Measurements from ENCODE around the gene ARFGAP2.

ARFGAP2 gene

GRCh38 chr11:47148270-47148669 is 28.4 kb downstream of the ARFGAP2 start:
- H3K27me3 ChIP-seq (ENCODE audit: control insufficient read depth, insufficient read depth, low read length) = no peaks in the 10 kb centered on the region
- H3K4me2 ChIP-seq (ENCODE audit: low read length) = no peak overlapping the region
- no peaks in the 10 kb centered on the region for H3K4me1 ChIP-seq
- H3K79me2 ChIP-seq = no peaks in the 10 kb centered on the region
- H3K27ac ChIP-seq = no peak overlapping the region
- TF ChIP-seq, protein P1, sequence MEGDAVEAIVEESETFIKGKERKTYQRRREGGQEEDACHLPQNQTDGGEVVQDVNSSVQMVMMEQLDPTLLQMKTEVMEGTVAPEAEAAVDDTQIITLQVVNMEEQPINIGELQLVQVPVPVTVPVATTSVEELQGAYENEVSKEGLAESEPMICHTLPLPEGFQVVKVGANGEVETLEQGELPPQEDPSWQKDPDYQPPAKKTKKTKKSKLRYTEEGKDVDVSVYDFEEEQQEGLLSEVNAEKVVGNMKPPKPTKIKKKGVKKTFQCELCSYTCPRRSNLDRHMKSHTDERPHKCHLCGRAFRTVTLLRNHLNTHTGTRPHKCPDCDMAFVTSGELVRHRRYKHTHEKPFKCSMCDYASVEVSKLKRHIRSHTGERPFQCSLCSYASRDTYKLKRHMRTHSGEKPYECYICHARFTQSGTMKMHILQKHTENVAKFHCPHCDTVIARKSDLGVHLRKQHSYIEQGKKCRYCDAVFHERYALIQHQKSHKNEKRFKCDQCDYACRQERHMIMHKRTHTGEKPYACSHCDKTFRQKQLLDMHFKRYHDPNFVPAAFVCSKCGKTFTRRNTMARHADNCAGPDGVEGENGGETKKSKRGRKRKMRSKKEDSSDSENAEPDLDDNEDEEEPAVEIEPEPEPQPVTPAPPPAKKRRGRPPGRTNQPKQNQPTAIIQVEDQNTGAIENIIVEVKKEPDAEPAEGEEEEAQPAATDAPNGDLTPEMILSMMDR (IDR thresholded peaks at IDR 0.05) = no peak
- no peak overlapping the region for H2AFZ ChIP-seq
- no peaks in the 10 kb centered on the region for H3K9me3 ChIP-seq (ENCODE audit: control insufficient read depth, low read length)
- H3K36me3 ChIP-seq (ENCODE audit: control insufficient read depth, insufficient read depth, low read length) = no peaks in the 10 kb centered on the region
- H3K4me3 ChIP-seq (ENCODE audit: low read depth, low read length) = no peak overlapping the region
- no peak overlapping the region for H3K9ac ChIP-seq

GRCh38 chr11:47147681-47148080 is 29.0 kb downstream of the ARFGAP2 start:
- Histone ChIP-seq H3K27ac (no peak overlapping the region), H3K4me2 (ENCODE audit: low read length) (no peak overlapping the region), H3K36me3 (ENCODE audit: control insufficient read depth, insufficient read depth, low read length) (no peaks in the 10 kb centered on the region), H2AFZ (no peak overlapping the region), H3K79me2 (no peaks in the 10 kb centered on the region), H3K4me1 (no peaks in the 10 kb centered on the region), H3K9me3 (ENCODE audit: control insufficient read depth, low read length) (no peaks in the 10 kb centered on the region), H3K4me3 (ENCODE audit: low read depth, low read length) (no peak overlapping the region), H3K9ac (no peak overlapping the region), H3K27me3 (ENCODE audit: control insufficient read depth, insufficient read depth, low read length) (no peaks in the 10 kb centered on the region)
- TF ChIP-seq, protein P1 (IDR thresholded peaks at IDR 0.05) = no peak

- no peak overlapping the region for H3K27ac ChIP-seq
- H3K4me1 ChIP-seq = no peaks in the 10 kb centered on the region
- no peak overlapping the region for H3K4me3 ChIP-seq (ENCODE audit: low read depth, low read length)
- H2AFZ ChIP-seq = no peak overlapping the region
- no peaks in the 10 kb centered on the region for H3K9me3 ChIP-seq (ENCODE audit: control insufficient read depth, low read length)
- no peaks in the 10 kb centered on the region for H3K27me3 ChIP-seq (ENCODE audit: control insufficient read depth, insufficient read depth, low read length)
- TF ChIP-seq, protein P1 (IDR thresholded peaks at IDR 0.05) = no peak
- H3K4me2 ChIP-seq (ENCODE audit: low read length) = no peak overlapping the region
- H3K36me3 ChIP-seq (ENCODE audit: control insufficient read depth, insufficient read depth, low read length) = no peaks in the 10 kb centered on the region
- no peak overlapping the region for H3K9ac ChIP-seq
- H3K79me2 ChIP-seq = no peaks in the 10 kb centered on the region
Measured at GRCh38 chr11:47147250-47147649, 29.4 kb downstream of the ARFGAP2 start.

DNA sequence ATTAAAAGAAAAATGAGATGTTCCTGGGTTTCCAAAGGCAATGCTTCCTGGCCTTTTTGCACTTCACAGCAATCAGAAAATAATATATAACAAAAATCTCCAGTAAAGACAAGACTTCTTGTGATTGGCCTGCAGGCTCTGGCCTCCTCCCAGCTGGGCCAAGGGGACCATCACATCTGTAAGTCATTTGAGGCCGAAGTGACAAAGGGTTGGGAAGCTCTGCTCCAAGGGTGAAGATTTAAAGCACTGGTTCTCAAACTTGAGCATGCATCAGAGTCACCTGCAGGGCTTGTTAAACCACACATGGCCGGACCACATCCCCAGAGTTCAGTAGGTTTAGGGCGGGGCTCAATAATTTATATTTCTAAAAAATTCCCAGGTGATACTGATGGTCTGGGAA is 32.1 kb downstream of the ARFGAP2 start:
- Histone ChIP-seq H2AFZ (no peak overlapping the region), H3K27me3 (ENCODE audit: control insufficient read depth, insufficient read depth, low read length) (no peaks in the 10 kb centered on the region), H3K4me3 (ENCODE audit: low read depth, low read length) (no peak overlapping the region), H3K27ac (no peak overlapping the region), H3K4me1 (no peaks in the 10 kb centered on the region), H3K79me2 (no peaks in the 10 kb centered on the region), H3K4me2 (ENCODE audit: low read length) (no peak overlapping the region), H3K9ac (no peak overlapping the region), H3K36me3 (ENCODE audit: control insufficient read depth, insufficient read depth, low read length) (no peaks in the 10 kb centered on the region), H3K9me3 (ENCODE audit: control insufficient read depth, low read length) (no peaks in the 10 kb centered on the region)
- TF ChIP-seq, protein P1 (IDR thresholded peaks at IDR 0.05) = no peak

DNA sequence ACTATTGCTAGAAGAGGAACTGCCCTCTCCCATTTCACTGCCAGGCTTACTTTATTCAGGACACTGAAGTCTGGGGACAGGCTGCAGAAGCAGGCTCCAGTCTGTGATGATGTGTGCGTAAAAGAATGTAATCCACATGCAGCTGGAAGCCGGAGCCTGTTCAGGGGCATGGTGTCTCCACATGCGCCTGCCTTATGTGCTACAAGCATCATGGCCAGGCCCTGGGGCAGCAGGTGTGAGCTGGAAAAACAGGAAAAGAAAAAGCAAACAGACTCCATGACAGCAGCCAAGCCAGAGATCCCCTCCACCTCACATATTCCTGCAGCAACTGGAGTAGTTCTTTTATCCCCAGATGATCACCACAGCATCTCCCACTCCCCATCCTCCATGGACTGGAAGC is 33.4 kb downstream of the ARFGAP2 start:
- TF ChIP-seq, protein P1 (IDR thresholded peaks at IDR 0.05) = no peak
- H3K9ac ChIP-seq = no peak overlapping the region
- H3K4me1 ChIP-seq = no peaks in the 10 kb centered on the region
- no peak overlapping the region for H3K27ac ChIP-seq
- no peak overlapping the region for H2AFZ ChIP-seq
- H3K36me3 ChIP-seq (ENCODE audit: control insufficient read depth, insufficient read depth, low read length) = no peaks in the 10 kb centered on the region
- H3K79me2 ChIP-seq = no peaks in the 10 kb centered on the region
- H3K4me3 ChIP-seq (ENCODE audit: low read depth, low read length) = no peak overlapping the region
- H3K27me3 ChIP-seq (ENCODE audit: control insufficient read depth, insufficient read depth, low read length) = no peaks in the 10 kb centered on the region
- no peaks in the 10 kb centered on the region for H3K9me3 ChIP-seq (ENCODE audit: control insufficient read depth, low read length)
- no peak overlapping the region for H3K4me2 ChIP-seq (ENCODE audit: low read length)
